Activated naive CD4-positive, alpha-beta T cell treated with anti-CD3 and anti-CD28 coated beads, Interleukin-2, amount 50 U/mL, for 24 hours (primary cell): ENCODE measurements around the gene GPD1.

Experiments
- H3K27ac Mint-ChIP-seq: one replicate; pipeline ENCODE4 v1.8.0; 2021; ENCODE audit warnings: mild to moderate bottlenecking, mixed read lengths
- H3K27me3 Mint-ChIP-seq: one replicate; pipeline ENCODE4 v1.8.0; 2021; ENCODE audit warnings: mixed read lengths
- H3K36me3 Mint-ChIP-seq: one replicate; pipeline ENCODE4 v1.8.0; 2021; ENCODE audit warnings: mixed read lengths
- H3K4me1 Mint-ChIP-seq: one replicate; pipeline ENCODE4 v1.8.0; 2021; ENCODE audit warnings: mixed read lengths
- H3K4me3 Mint-ChIP-seq: one replicate; pipeline ENCODE4 v1.8.0; 2021; ENCODE audit warnings: mild to moderate bottlenecking, mixed read lengths
- H3K9me3 Mint-ChIP-seq: one replicate; pipeline ENCODE4 v1.8.0; 2021; ENCODE audit warnings: mixed read lengths

Gene GPD1

GRCh38 chr12:50104417-50105366, 884 bp downstream of the GPD1 start:
- no peak overlapping the region for H3K27ac Mint-ChIP-seq

GRCh38 chr12:50105913-50106450, 2.2 kb downstream of the GPD1 start:
- Mint-ChIP-seq H3K36me3 (no peaks in the 10 kb centered on the region), H3K4me3 (no peak overlapping the region), H3K9me3 (no peaks in the 10 kb centered on the region), H3K27me3 (no peaks in the 10 kb centered on the region), H3K27ac (no peak overlapping the region), H3K4me1 (peaks cover 3% of the 10 kb centered on the region)

More at GRCh38 chr12:50104417-50105366, 884 bp downstream of the GPD1 start:
- no peaks in the 10 kb centered on the region for H3K27me3 Mint-ChIP-seq
- H3K4me1 Mint-ChIP-seq: peaks cover 3% of the 10 kb centered on the region
- H3K4me3 Mint-ChIP-seq: no peak overlapping the region
- H3K9me3 Mint-ChIP-seq: no peaks in the 10 kb centered on the region
- H3K36me3 Mint-ChIP-seq: peaks cover 4% of the 10 kb centered on the region

GRCh38 chr12:50106907-50107306, 3.1 kb downstream of the GPD1 start:
- H3K27ac Mint-ChIP-seq: no peak overlapping the region
- H3K9me3 Mint-ChIP-seq: no peaks in the 10 kb centered on the region
- no peaks in the 10 kb centered on the region for H3K27me3 Mint-ChIP-seq
- no peaks in the 10 kb centered on the region for H3K36me3 Mint-ChIP-seq
- H3K4me1 Mint-ChIP-seq: peaks cover 10% of the 10 kb centered on the region
- H3K4me3 Mint-ChIP-seq: no peak overlapping the region

GRCh38 chr12:50107416-50108268, 3.8 kb downstream of the GPD1 start:
- peaks cover 13% of the 10 kb centered on the region for H3K4me1 Mint-ChIP-seq
- no peak overlapping the region for H3K4me3 Mint-ChIP-seq
- no peak overlapping the region for H3K27ac Mint-ChIP-seq
- no peaks in the 10 kb centered on the region for H3K36me3 Mint-ChIP-seq
- no peaks in the 10 kb centered on the region for H3K27me3 Mint-ChIP-seq
- H3K9me3 Mint-ChIP-seq: no peaks in the 10 kb centered on the region

- H3K4me1 Mint-ChIP-seq: peaks cover 20% of the 10 kb centered on the region
- H3K27me3 Mint-ChIP-seq: no peaks in the 10 kb centered on the region
- H3K36me3 Mint-ChIP-seq: no peaks in the 10 kb centered on the region
- no peaks in the 10 kb centered on the region for H3K9me3 Mint-ChIP-seq
- no peak overlapping the region for H3K27ac Mint-ChIP-seq
- no peak overlapping the region for H3K4me3 Mint-ChIP-seq
Observed at GRCh38 chr12:50109319-50109718, 5.5 kb downstream of the GPD1 start.

GRCh38 chr12:50110127-50110761, 6.4 kb downstream of the GPD1 start:
- Mint-ChIP-seq H3K27me3 (no peaks in the 10 kb centered on the region), H3K27ac (peak overlapping the region; percentile 30)

GRCh38 chr12:50110762-50111351, 7.0 kb downstream of the GPD1 start:
- peak overlapping the region; percentile 30 for H3K27ac Mint-ChIP-seq
- H3K9me3 Mint-ChIP-seq: no peaks in the 10 kb centered on the region
- peaks cover 29% of the 10 kb centered on the region for H3K4me1 Mint-ChIP-seq
- H3K4me3 Mint-ChIP-seq: peak overlapping the region; percentile 98
- peaks cover 4% of the 10 kb centered on the region for H3K36me3 Mint-ChIP-seq
- H3K27me3 Mint-ChIP-seq: no peaks in the 10 kb centered on the region

More at GRCh38 chr12:50110127-50110761, 6.4 kb downstream of the GPD1 start:
- Mint-ChIP-seq H3K9me3 (no peaks in the 10 kb centered on the region), H3K4me1 (peaks cover 23% of the 10 kb centered on the region), H3K36me3 (peaks cover 2% of the 10 kb centered on the region), H3K4me3 (no peak overlapping the region)

- Mint-ChIP-seq H3K4me1 (peaks cover 33% of the 10 kb centered on the region), H3K27ac (peak overlapping the region; percentile 99)
Observed at GRCh38 chr12:50111395-50111692, 7.5 kb downstream of the GPD1 start.

GRCh38 chr12:50111693-50112455, 8.1 kb downstream of the GPD1 start, which contains the start of gene COX14:
Gene COX14 (plus strand): TSS chr12:50112236. CDS start chr12:50120044, 7,808 bp downstream.
- Mint-ChIP-seq H3K4me3 (peak within 1 kb of the TSS; percentile 98), H3K36me3 (peaks cover 5% of the 10 kb centered on the region), H3K27ac (peak within 1 kb of the TSS; percentile 99), H3K27me3 (no peaks in the 10 kb centered on the region), H3K4me1 (peaks cover 39% of the 10 kb centered on the region), H3K9me3 (no peaks in the 10 kb centered on the region)

More at GRCh38 chr12:50111395-50111692, 7.5 kb downstream of the GPD1 start:
- Mint-ChIP-seq H3K36me3 (peaks cover 5% of the 10 kb centered on the region), H3K27me3 (no peaks in the 10 kb centered on the region), H3K9me3 (no peaks in the 10 kb centered on the region), H3K4me3 (peak overlapping the region; percentile 98)

GRCh38 chr12:50112456-50113218, 8.8 kb downstream of the GPD1 start:
- peaks cover 7% of the 10 kb centered on the region for H3K36me3 Mint-ChIP-seq
- H3K27ac Mint-ChIP-seq: peak overlapping the region; percentile 99
- no peaks in the 10 kb centered on the region for H3K9me3 Mint-ChIP-seq
- peak overlapping the region; percentile 98 for H3K4me3 Mint-ChIP-seq
- peaks cover 44% of the 10 kb centered on the region for H3K4me1 Mint-ChIP-seq
- no peaks in the 10 kb centered on the region for H3K27me3 Mint-ChIP-seq

- Mint-ChIP-seq H3K9me3 (no peaks in the 10 kb centered on the region), H3K36me3 (peaks cover 11% of the 10 kb centered on the region), H3K27me3 (no peaks in the 10 kb centered on the region), H3K4me3 (no peak overlapping the region), H3K4me1 (peaks cover 50% of the 10 kb centered on the region), H3K27ac (peak overlapping the region; percentile 72)
Observed at GRCh38 chr12:50117057-50117622, 13.3 kb downstream of the GPD1 start.

GRCh38 chr12:50119387-50119786, 15.6 kb downstream of the GPD1 start:
- Mint-ChIP-seq H3K27ac (no peak overlapping the region), H3K9me3 (no peaks in the 10 kb centered on the region), H3K36me3 (peaks cover 13% of the 10 kb centered on the region)

GRCh38 chr12:50120521-50120920, 16.7 kb downstream of the GPD1 start:
- H3K9me3 Mint-ChIP-seq: no peaks in the 10 kb centered on the region
- H3K4me1 Mint-ChIP-seq: peaks cover 49% of the 10 kb centered on the region
- H3K4me3 Mint-ChIP-seq: no peak overlapping the region
- peak overlapping the region; percentile 13 for H3K27ac Mint-ChIP-seq
- H3K36me3 Mint-ChIP-seq: peaks cover 11% of the 10 kb centered on the region
- no peaks in the 10 kb centered on the region for H3K27me3 Mint-ChIP-seq

More at GRCh38 chr12:50119387-50119786, 15.6 kb downstream of the GPD1 start:
- no peak overlapping the region for H3K4me3 Mint-ChIP-seq
- peaks cover 43% of the 10 kb centered on the region for H3K4me1 Mint-ChIP-seq
- H3K27me3 Mint-ChIP-seq: no peaks in the 10 kb centered on the region
